DMS114 treated with DMSO at 0.1 percent for 48 hours (cell line): ENCODE data around the gene SNX10.

Experiments used
- DNase-seq: peaks from one replicate; lab custom pipeline; 2025; ENCODE audit not compliant: unreplicated experiment; lab: John Stamatoyannopoulos, UW

Gene SNX10

GRCh38 chr7:26365901-26366275, 74.2 kb downstream of the SNX10 start:
- DNase-seq: no peak

DNA sequence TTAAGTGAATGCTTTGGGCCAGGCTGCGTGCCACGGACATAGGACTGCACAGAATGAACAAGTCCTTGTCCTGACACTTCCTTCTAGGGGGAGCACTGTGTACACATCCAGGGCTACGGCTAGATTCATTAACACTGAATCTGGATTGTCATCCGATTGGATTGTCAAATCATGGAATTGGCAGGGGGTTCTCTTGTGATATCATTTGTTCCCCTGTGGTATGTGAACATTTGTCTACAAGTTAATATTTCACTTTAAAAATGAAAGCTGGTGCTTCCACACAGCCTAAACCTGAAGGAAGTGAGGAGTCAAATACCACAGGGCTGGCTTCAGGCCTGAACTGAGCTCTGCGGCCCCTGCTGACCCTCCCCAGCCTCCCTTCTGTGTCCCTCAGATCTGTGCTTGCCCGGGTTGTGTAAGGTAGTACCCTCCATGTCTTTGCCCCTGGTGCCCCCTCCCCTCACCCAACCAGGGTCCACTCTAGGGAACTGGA, 75.6 kb downstream of the SNX10 start:
- DNase-seq: no peak

DNA sequence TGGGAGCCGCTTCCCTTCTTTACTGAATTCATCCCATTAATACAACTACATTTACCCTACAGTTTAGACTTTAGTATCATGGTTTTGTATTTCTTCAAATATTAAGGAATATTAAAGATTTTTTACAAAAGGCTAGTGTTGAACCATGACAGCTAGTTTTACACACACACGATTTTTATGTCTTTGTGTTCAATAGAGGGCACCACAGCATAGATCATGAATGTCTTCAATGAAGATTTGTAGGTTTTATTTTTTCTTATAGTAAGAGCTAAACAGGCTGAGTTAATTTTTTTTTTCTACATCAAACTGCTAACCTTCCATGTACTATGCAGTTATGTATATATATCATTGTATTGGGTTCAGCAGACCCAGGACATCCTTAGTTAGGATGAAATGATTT, 76.9 kb downstream of the SNX10 start:
- DNase-seq: no peak

DNA sequence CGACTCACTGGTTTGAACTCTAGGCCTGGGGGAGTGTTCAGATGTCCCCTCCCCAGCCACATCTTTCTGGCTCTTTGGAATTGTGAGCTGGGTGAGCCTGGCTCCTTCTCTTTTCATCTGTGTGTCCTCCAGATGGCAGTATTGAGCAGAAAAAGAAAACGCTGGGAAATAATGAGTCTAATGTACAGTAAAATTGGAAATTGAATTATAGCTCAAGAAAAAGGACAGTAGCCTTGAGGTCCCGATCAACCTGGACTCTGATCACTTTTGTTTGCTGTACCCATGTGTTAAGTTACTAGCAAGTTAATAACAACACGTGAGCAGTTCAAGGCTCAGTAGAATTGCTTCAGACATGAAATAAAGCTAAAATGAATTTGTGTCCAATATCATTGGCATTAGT, 77.9 kb downstream of the SNX10 start:
- DNase-seq: peak; percentile 46

DNA sequence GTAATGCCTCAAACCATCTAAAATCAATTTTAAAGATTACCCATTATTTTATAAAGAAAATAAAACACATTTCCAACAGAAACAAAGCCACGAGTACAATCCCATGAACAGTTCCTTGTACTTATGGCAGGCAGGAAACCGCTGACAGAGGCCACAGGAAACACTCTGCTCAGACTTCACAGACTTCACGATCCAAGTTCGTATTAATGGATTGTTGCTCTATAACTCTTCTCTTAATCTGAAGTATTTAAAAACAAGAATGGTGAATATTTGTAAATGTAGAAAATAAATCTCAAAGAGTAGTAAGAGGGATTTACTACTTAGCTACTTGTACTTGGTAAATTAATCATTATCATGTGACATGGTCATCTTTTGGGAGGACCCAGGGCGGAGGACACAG, 78.3 kb downstream of the SNX10 start:
- no peak for DNase-seq

GRCh38 chr7:26372249-26372648, 80.6 kb downstream of the SNX10 start:
- no peak for DNase-seq

GRCh38 chr7:26372704-26373103, 81.0 kb downstream of the SNX10 start:
- DNase-seq: no peak

DNA sequence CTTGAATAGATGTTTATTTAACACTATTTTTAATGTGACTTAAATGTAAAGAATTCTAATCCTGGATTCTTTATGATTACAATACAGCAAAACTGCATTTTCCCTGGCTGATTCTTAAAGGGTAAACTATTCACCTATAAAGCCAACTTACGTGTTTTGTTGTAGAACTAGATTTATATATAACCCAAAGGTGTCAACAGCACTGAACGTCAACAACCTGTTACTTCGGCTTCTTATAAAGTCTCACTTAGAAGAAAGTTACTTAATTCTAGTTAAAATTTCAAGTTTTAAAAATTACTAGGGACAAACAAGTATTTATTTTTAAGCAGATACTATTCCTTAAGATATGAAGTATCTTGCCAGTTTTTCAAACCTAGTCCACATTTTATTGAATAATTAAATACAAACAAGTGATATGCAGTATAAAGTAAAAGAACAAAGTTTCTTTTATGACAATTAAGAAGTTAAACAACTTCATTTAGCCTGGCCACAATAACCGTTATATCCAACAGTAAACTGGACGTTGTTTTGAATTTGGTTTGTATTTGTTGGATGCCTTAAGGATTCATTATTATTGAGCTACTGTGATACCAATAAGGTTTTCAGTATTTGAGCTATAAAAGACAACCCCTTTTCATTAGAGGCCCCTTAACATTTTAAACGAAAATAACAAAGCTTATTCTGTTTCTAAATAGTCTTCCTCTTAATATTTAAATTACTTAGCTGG, 83.1 kb downstream of the SNX10 start:
- DNase-seq: no peak

GRCh38 chr7:26375726-26376174, 84.1 kb downstream of the SNX10 start:
- peak; percentile 38 for DNase-seq

DNA sequence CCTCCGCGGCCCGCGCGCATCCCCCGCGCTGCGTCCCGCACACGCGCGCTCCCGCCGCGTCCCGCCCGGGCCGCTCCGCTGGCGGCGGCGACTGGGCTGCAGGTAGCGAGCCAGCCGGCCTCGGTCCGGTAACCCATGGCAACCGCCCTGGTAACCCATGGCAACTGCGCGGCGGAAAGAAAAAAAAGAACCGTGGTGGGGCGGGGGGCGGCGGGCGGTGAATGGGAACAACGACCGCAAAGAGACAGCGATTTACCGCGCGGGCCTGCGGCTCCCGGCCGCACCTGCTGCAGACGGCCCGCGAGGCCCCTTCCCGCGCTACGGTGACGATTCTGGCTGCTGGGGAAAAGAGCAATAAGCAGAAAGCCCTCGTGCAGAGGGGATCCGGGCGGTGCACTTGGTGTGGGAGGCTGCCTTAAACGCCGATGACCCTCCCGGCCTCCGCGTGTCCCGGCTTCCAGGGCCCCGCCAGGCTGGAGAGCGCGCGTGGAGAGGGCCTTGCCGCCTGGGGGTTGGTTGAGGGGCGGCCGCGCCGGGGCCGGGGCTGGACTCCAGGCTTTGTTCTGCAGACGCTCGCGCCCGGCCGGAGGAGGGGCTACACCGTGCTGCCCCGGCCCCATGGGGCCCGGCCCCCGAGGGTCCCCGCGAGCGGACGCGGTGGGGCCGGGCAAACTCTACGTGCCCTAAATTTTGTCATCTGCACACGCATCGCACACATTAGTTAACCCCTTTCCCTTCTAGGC, 84.7 kb downstream of the SNX10 start:
- DNase-seq: peak; percentile 30

DNA sequence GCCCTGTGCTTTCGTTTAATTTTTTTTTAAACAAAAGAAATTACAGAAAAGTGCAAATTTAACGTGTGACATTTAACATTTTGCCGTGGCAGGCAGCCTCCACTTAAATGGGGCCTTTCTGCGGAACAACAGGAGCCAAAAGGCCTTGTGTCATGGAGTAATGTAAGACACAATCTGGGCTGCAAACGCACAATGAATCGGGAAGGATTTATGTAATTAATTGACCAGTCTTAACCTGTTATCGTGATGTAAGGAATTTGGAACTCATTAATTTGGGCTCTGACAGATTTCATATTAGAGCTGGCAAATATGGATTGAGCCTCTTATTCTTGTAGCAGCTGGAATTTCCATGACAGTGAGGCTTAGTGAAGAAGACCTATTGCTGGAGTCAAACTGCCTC, 86.4 kb downstream of the SNX10 start:
- DNase-seq: no peak

DNA sequence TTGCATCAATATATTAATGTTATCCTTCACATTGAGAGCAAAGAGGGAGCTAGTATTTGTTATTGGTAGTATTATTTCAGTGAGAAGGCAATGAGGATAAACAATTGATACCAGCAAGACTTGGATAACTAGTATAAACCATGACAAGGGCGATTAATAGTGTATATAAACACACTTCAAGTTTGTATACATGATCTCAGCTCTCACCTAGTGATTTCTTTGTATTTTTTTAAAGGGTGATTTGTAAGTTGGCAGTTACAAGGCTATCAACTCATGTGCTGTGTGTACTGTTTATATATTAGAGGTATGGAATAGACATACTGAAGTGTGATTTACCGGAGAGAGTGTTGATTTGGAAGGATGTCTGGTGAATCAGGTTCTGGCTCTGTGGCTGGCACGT, 88.0 kb downstream of the SNX10 start:
- DNase-seq: no peak

GRCh38 chr7:26381476-26382353, 90.1 kb downstream of the SNX10 start:
- no peak for DNase-seq

DNA sequence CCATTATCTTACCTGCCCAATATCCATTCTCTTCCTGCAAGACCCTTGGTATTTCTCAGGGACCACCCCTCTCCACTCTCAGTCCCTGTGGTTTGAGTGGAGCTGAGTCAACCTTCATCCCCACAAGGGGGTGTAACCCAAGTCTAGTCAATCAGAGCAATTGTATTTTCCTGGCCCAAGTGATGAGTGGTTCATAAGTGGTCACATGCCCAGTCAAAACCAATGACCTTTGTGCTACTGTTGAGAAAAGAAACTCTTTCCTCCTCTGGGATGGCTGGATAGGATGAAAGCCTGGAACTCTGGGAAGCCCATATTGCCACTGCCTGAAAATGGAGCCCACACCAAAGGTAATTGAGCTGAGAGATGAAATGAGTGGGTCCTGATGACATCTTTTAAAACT, 93.6 kb downstream of the SNX10 start:
- DNase-seq: no peak

GRCh38 chr7:26387731-26388130, 96.1 kb downstream of the SNX10 start:
- no peak for DNase-seq

DNA sequence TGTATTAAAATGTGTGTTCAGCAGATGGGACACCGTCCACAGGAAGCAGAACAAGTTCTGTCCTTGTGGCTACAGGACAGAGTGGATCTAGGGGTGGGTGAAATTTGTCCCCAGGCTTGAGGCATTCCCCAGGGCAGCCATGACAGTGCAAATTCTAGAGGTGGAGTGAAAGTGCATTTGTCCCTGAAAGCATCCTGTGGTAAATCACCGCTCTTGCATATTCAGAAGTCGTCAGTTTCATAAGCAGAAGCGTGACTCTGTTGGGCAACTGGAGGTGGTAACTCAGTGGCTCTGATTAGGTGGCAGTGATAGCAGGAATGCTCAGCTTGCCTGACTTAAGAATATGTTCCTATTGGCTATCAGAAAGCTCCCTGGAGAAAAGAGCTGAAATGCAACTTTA, 96.6 kb downstream of the SNX10 start:
- no peak for DNase-seq

- DNase-seq: no peak
Measured at GRCh38 chr7:26390016-26390415, 98.4 kb downstream of the SNX10 start.

- no peak for DNase-seq
Measured at GRCh38 chr7:26393818-26394217, 102.2 kb downstream of the SNX10 start.

- no peak for DNase-seq
Measured at GRCh38 chr7:26397332-26397731, 105.7 kb downstream of the SNX10 start.

DNA sequence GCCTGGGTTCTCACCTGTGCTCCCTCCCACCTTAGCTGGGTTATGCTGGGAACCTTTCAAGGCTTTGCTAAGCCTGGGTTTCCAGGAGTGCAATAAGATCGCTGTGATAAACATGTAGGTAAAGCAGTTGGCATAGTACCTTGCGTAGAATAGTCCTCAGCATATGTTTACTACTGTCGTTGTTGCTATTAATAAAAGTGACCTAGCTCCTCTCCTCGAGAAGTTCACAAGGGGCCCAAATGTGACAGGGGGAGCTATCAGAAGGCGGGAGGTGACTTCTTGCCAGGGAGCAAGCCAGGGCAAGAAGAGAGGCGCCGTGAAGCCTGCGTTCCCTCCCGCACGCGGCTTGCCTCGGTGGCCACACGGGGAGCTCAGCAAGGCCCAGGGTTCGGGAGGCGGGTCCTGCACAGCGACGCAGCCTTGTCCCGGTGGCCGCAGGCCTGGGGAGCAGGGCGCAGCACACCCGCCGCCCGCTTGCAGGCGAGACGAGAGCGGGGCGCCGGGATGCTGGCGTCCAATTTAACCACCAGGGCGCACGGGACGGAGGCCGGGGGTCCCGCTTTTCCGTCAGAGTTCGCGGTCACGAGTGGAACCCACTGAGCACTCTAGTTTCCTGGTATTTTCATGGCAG, 106.2 kb downstream of the SNX10 start:
- peak; percentile 24 for DNase-seq

- peak; percentile 51 for DNase-seq
Measured at GRCh38 chr7:26398427-26398755, 106.7 kb downstream of the SNX10 start.
